ENCODE data around the gene SARNP.
A peak's percentile ranks its signal among the peaks of the same experiment; 100 is the strongest.
"Not testable (repeated sequence)": the region's sequence is repeated elsewhere in the genome, so short reads cannot be mapped to it uniquely, and the experiment has no call there.

Gene SARNP

GRCh38 chr12:55817345-55818139 lies at the start of gene SARNP, which contains the start of gene ORMDL2:
Gene SARNP, minus strand, starts transcription at chr12:55817724. Its CDS starts 23 bp downstream, at chr12:55817701.
Gene ORMDL2, plus strand, starts transcription at chr12:55818041. Its CDS starts 959 bp downstream, at chr12:55819000.
- peak; percentile 94 for DNase-seq (ENCODE audit: low spot score)
- TF ChIP-seq CTCF (IDR thresholded peaks at IDR 0.05; ENCODE audit: extremely low read depth, missing control alignments), result no peak

- not testable (repeated sequence) for DNase-seq (ENCODE audit: low spot score)
Measured at GRCh38 chr12:55866454-55867004, 49.0 kb upstream of the SARNP start.

- TF ChIP-seq CTCF (IDR thresholded peaks at IDR 0.05; ENCODE audit: extremely low read depth, missing control alignments), result no peak
- no peak for DNase-seq (ENCODE audit: low spot score)
Measured at GRCh38 chr12:55865327-55865726, 47.8 kb upstream of the SARNP start.

GRCh38 chr12:55862931-55863330 lies 45.4 kb upstream of the SARNP start:
- DNase-seq (ENCODE audit: low spot score), result not testable (repeated sequence)

- DNase-seq (ENCODE audit: low spot score), result no peak
- no peak for TF ChIP-seq CTCF (IDR thresholded peaks at IDR 0.05; ENCODE audit: extremely low read depth, missing control alignments)
Measured at GRCh38 chr12:55862286-55862685, 44.8 kb upstream of the SARNP start.

- no peak for DNase-seq (ENCODE audit: low spot score)
- no peak for TF ChIP-seq CTCF (IDR thresholded peaks at IDR 0.05; ENCODE audit: extremely low read depth, missing control alignments)
Measured at GRCh38 chr12:55861871-55862270, 44.3 kb upstream of the SARNP start.

GRCh38 chr12:55861396-55861795 lies 43.9 kb upstream of the SARNP start:
- no peak for DNase-seq (ENCODE audit: low spot score)
- no peak for TF ChIP-seq CTCF (IDR thresholded peaks at IDR 0.05; ENCODE audit: extremely low read depth, missing control alignments)

- DNase-seq (ENCODE audit: low spot score), result no peak
- no peak for TF ChIP-seq CTCF (IDR thresholded peaks at IDR 0.05; ENCODE audit: extremely low read depth, missing control alignments)
Measured at GRCh38 chr12:55852740-55853139, 35.2 kb upstream of the SARNP start.
